IPS-15b (cell line): ENCODE results near the gene MYMK.
A peak's percentile ranks its signal among the peaks of the same experiment; 100 is the strongest.

Experiments
- H3K27me3 ChIP-seq: one replicate; pipeline ENCODE4 v1.6.1; 2013; ENCODE audit warnings: low read length; ENCODE audit not compliant: control insufficient read depth, insufficient read depth
- H3K36me3 ChIP-seq: one replicate; pipeline ENCODE4 v1.6.1; 2013; ENCODE audit warnings: low read length; ENCODE audit not compliant: control insufficient read depth, insufficient read depth
- H3K4me1 ChIP-seq: one replicate; pipeline ENCODE4 v1.6.1; 2013; ENCODE audit warnings: mild to moderate bottlenecking, low read length; ENCODE audit not compliant: control insufficient read depth, insufficient read depth
- H3K4me3 ChIP-seq: one replicate; pipeline ENCODE4 v1.5.1; 2013; ENCODE audit warnings: low read depth, low read length
- H3K9ac ChIP-seq: one replicate; pipeline ENCODE4 v1.6.1; 2013; ENCODE audit warnings: low read depth, mild to moderate bottlenecking, low read length
- H3K9me3 ChIP-seq: one replicate; pipeline ENCODE4 v1.6.1; 2013; ENCODE audit warnings: mild to moderate bottlenecking, low read length; ENCODE audit not compliant: control insufficient read depth, insufficient read depth

Gene MYMK, protein sequence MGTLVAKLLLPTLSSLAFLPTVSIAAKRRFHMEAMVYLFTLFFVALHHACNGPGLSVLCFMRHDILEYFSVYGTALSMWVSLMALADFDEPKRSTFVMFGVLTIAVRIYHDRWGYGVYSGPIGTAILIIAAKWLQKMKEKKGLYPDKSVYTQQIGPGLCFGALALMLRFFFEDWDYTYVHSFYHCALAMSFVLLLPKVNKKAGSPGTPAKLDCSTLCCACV

DNA sequence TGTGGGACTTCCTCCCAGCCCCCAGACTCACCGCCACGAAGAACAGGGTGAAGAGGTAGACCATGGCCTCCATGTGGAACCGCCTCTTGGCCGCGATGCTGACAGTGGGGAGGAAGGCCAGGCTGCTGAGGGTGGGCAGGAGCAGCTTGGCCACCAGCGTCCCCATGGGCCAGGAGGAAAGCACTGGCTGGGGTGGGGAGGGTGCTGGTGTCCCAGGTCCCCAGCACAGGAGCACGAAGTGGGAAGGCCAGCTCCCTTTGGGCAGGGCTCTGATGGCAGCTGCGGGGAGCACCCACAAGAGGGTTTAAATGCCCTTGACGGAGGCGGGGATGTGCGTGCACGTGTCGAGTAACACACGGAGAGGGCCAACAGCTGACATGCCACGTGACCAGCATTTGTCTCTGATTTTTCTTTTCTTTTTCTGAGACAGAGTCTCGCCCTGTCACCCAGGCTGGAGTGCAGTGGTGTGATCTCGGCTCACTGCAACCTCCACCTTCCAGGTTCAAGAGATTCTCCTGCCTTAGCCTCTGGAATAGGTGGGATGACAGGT, at the start of gene MYMK:
MYMK (minus strand) TSS at position 281 of the 550 bp plus-strand sequence; CDS start at position 166, 115 bp downstream.
- Histone ChIP-seq H3K4me1 (no peaks in the 10 kb centered on the region), H3K36me3 (no peaks in the 10 kb centered on the region), H3K27me3 (no peaks in the 10 kb centered on the region), H3K9ac (no peak within 1 kb of the TSS), H3K9me3 (no peaks in the 10 kb centered on the region), H3K4me3 (no peak within 1 kb of the TSS)

DNA sequence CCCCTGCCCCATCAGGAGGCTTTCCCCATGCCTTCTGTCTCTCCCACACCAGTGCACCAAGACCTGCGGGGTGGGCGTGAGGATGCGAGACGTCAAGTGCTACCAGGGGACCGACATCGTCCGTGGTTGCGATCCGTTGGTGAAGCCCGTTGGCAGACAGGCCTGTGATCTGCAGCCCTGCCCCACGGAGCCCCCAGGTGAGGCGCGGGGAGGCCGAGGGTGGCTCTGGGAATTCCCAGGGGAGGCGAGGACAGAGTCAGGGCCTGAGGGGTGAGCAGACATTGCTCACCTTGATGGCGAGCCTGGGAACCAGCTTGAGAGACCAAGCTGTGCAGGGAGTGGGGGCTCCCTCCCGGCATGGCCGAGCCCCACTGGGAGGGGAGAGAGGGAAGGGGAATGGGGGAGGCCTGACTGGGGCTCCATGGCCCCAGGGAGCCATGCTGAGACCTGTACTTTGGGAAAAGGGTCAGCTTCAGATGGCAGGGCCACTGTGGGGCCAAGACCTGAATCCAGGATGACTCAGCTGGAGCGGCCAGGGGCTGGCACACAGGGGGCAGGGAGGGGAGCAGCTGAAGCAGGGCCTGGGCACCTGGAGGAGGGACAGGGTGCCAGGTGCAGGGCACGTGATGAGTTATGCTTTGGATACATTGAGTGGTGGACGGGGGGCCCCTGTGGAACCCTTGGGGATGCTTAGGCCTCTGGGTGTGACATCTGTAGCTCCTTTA, 49.2 kb upstream of the MYMK start:
- H3K27me3 ChIP-seq = no peaks in the 10 kb centered on the region
- no peak overlapping the region for H3K4me3 ChIP-seq
- no peaks in the 10 kb centered on the region for H3K4me1 ChIP-seq
- no peaks in the 10 kb centered on the region for H3K9me3 ChIP-seq
- H3K9ac ChIP-seq = no peak overlapping the region
- no peaks in the 10 kb centered on the region for H3K36me3 ChIP-seq

DNA sequence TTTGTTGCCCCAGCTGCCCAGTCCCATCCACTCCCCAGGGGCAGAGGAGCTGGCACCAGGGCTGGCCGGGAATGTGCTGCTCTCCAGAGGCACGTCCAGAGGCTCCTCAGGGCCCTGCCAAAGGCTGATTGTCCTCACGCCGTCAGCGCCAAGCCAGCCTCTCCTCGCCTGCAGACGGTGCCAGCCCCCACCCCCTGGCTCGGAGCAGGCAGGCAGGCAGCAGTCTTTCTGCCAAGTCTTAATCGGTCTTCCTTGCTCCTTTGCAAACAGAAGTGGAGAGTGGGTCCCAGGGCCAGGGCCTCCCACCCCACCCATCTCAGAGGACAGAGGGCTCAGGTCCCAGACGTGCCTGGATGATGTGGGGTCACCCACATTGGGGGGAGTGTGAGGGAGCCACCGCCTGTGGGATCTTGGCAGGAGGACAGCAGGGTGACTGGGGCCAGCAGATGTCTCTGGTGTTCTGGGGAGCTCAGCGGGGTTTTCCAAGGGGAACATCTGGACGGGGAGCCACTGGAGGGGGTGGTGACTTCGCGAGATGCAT, 48.1 kb upstream of the MYMK start:
- Histone ChIP-seq H3K36me3 (no peaks in the 10 kb centered on the region), H3K4me3 (no peak overlapping the region), H3K4me1 (no peaks in the 10 kb centered on the region), H3K27me3 (no peaks in the 10 kb centered on the region), H3K9ac (no peak overlapping the region), H3K9me3 (no peaks in the 10 kb centered on the region)

DNA sequence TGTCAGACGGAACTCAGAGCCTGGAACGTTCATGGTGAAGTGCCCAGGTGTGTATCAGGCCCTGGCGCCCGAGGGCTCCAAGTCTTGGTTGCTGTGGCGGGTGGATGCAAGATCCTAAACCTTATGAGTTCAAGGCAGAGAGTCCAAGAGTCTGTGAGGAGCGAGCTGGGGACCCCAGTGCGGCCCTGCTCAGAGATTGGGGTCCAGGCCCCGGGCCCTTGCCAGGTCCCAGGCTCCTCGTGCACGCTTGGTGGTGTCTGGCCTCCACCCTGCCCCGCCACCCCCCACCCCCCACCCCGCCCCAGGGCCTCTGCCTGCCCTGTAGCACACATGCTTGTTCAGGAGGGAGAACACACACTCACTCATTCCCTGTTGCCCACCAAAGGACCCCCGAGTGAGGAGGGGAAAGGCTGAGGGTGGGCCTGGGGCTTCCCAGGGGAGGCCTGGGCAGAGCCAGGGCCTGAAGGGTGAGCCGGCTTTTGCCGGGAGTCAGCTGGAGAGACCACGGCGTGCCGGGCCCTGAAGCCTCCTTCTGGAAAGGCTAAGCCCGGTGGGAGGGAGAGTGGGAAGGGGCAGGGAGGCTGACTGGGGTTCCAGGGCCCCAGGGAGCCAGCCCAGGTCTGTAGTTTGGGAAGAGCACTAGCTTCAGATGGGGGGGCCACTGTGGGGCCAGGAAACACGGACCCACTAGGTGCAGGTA, 47.3 kb upstream of the MYMK start:
- H3K9me3 ChIP-seq = no peaks in the 10 kb centered on the region
- no peaks in the 10 kb centered on the region for H3K27me3 ChIP-seq
- H3K4me3 ChIP-seq = no peak overlapping the region
- no peaks in the 10 kb centered on the region for H3K36me3 ChIP-seq
- H3K4me1 ChIP-seq = no peaks in the 10 kb centered on the region
- no peak overlapping the region for H3K9ac ChIP-seq

DNA sequence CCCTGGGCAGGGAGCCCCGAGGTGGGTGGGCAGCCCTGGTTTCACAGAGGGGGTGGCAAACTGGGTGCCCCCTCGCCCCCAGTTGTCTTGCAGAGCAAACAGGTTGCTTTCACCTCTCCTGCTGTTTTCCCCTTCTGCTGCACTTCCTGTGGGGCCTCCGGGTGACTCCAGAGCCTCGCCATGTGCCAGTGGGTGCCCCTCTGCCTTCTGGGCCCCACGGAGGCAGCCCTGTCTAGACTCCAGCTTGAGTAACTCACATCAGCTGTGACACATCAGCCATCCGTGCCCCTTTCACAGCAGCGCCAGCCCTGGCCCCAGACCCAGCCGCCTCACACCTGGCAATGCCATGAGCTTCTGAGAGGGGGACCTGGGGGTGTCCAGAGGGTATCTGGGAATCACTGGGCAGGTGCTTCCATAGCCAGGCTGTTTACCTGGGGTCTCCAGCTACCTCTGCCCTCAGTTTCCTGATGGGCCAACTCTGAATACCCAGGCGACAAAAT, 46.7 kb upstream of the MYMK start:
- no peaks in the 10 kb centered on the region for H3K9me3 ChIP-seq
- no peak overlapping the region for H3K9ac ChIP-seq
- H3K4me1 ChIP-seq = no peaks in the 10 kb centered on the region
- H3K36me3 ChIP-seq = no peaks in the 10 kb centered on the region
- no peaks in the 10 kb centered on the region for H3K27me3 ChIP-seq
- no peak overlapping the region for H3K4me3 ChIP-seq

DNA sequence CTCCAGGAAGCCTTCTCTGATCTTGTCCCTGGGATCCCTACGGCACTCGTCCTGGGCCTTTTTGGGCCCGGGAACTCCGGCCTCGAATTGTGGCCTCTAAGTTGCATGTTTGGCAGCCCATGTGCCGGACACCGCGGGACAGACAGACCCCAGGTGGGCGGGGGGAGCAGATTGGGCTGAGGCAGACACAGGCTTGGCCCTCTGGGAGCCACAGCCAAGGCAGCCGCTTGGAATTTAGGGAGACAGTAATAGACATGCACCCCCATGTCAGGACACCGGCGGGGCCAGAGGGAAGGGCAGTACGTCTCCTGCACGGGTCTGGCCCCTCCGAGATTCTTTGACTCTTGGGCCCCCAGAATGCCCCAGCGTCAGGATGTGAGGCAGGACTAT, 45.9 kb upstream of the MYMK start:
- no peak overlapping the region for H3K4me3 ChIP-seq
- no peaks in the 10 kb centered on the region for H3K4me1 ChIP-seq
- H3K9ac ChIP-seq = no peak overlapping the region
- no peaks in the 10 kb centered on the region for H3K9me3 ChIP-seq
- H3K36me3 ChIP-seq = no peaks in the 10 kb centered on the region
- no peaks in the 10 kb centered on the region for H3K27me3 ChIP-seq

GRCh38 chr9:133569891-133570690, 45.3 kb upstream of the MYMK start:
- H3K9ac ChIP-seq = no peak overlapping the region
- no peaks in the 10 kb centered on the region for H3K27me3 ChIP-seq
- H3K9me3 ChIP-seq = no peaks in the 10 kb centered on the region
- no peak overlapping the region for H3K4me3 ChIP-seq
- H3K4me1 ChIP-seq = no peaks in the 10 kb centered on the region
- no peaks in the 10 kb centered on the region for H3K36me3 ChIP-seq

- Histone ChIP-seq H3K36me3 (no peaks in the 10 kb centered on the region), H3K9ac (no peak overlapping the region), H3K4me1 (no peaks in the 10 kb centered on the region), H3K9me3 (no peaks in the 10 kb centered on the region), H3K4me3 (no peak overlapping the region), H3K27me3 (no peaks in the 10 kb centered on the region)
Observed at GRCh38 chr9:133569121-133569785, 44.5 kb upstream of the MYMK start.

DNA sequence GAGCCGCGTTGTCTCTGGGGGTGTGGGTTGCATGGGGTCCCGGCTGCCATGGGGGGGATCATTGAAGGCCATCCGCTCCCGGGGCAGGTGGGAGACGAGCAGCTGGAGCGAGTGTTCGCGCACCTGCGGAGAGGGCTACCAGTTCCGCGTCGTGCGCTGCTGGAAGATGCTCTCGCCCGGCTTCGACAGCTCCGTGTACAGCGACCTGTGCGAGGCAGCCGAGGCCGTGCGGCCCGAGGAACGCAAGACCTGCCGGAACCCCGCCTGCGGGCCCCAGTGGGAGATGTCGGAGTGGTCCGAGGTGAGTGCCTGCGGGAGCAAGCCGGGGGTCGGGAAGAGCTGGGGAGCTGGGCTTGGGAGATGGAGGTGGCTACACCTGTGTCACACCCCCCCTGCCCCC, 43.4 kb upstream of the MYMK start:
- Histone ChIP-seq H3K4me1 (no peaks in the 10 kb centered on the region), H3K27me3 (no peaks in the 10 kb centered on the region)

GRCh38 chr9:133566817-133567216, 42.1 kb upstream of the MYMK start:
- Histone ChIP-seq H3K27me3 (no peaks in the 10 kb centered on the region), H3K9me3 (no peaks in the 10 kb centered on the region), H3K4me3 (no peak overlapping the region), H3K9ac (no peak overlapping the region), H3K4me1 (no peaks in the 10 kb centered on the region), H3K36me3 (no peaks in the 10 kb centered on the region)

More for the DNA sequence above, 43.4 kb upstream of the MYMK start:
- Histone ChIP-seq H3K36me3 (no peaks in the 10 kb centered on the region), H3K9ac (peak overlapping the region; percentile 16), H3K9me3 (no peaks in the 10 kb centered on the region), H3K4me3 (no peak overlapping the region)
